ENCODE measurements around the gene PDE4D. TPM values are rescaled to one million over a fixed set of nuclear protein-coding genes. Genes with fewer than 3 reads are reported as not detected.
A peak's percentile ranks its signal among the peaks of the same experiment; 100 is the strongest.

PDE4D gene
- total RNA-seq, 1 experiment from 2014 or later: 11.6 TPM

DNA sequence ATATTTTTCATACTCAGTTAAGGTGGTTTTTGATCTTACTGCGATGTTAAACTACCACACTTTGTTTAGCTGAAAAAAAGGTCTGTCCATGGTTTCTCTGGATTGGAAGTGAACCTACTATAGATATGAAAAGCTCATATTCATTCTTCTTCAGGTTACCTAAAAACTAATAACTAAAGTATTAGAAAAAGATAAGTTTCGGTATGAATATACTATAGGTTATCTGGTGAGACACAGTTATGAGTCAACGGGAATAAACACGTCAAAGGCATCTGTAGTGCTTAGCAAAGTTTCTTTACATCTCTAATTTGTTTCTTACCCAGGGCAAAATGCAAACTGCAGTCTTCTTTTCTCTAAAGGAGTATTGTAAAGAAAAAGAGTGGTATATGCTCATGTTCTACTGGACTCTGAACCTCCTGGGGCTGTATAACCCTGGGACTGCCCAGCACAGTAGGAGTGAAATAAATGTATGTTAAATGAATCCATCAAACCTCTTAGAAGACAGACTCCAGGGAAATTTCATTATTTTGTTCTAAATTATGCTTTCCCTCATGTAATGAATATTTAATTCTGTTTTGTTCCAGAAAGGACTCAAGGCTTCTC is 521.9 kb downstream of the PDE4D start:
- no peak for DNase-seq
- H3K4me1 Mint-ChIP-seq (ENCODE audit: low read depth, unreplicated experiment): no peaks in the 10 kb centered on the region
- H3K4me3 Mint-ChIP-seq (ENCODE audit: low read depth, unreplicated experiment): no peak overlapping the region
- H3K27me3 Mint-ChIP-seq (ENCODE audit: unreplicated experiment): no peaks in the 10 kb centered on the region
- intact Hi-C loops (cut with micrococcal nuclease; ENCODE audit: unreplicated experiment): no loop called here
- H3K27ac Mint-ChIP-seq (ENCODE audit: unreplicated experiment): no peak overlapping the region
- peaks cover 9% of the 10 kb centered on the region for H3K9me3 Mint-ChIP-seq (ENCODE audit: low read depth, unreplicated experiment)
- H3K36me3 Mint-ChIP-seq (ENCODE audit: insufficient read depth, unreplicated experiment): no peaks in the 10 kb centered on the region
- BruUV-seq (replicated peaks): no TSS peak
- TF ChIP-seq CTCF (IDR thresholded peaks at IDR 0.05; ENCODE audit: unreplicated experiment): no peak
- CTCF ChIA-PET: interaction anchor here (0.6 to 1.6 kb wide), 3 partner anchors 35 to 196 kb away, joined by 3 to 4 read pairs (median 4); no protein-coding TSS in a partner anchor

GRCh38 chr5:59368951-59369350 is 524.6 kb downstream of the PDE4D start:
- H3K9me3 Mint-ChIP-seq (ENCODE audit: low read depth, unreplicated experiment): no peaks in the 10 kb centered on the region
- no peak for DNase-seq
- H3K4me1 Mint-ChIP-seq (ENCODE audit: low read depth, unreplicated experiment): no peaks in the 10 kb centered on the region
- BruUV-seq (replicated peaks): no TSS peak
- H3K36me3 Mint-ChIP-seq (ENCODE audit: insufficient read depth, unreplicated experiment): no peaks in the 10 kb centered on the region
- CTCF ChIA-PET: interaction anchor here (1.7 kb wide), 1 partner anchor 14 kb away, joined by 3 read pairs; no protein-coding TSS in a partner anchor
- no peaks in the 10 kb centered on the region for H3K27me3 Mint-ChIP-seq (ENCODE audit: unreplicated experiment)
- no peak overlapping the region for H3K4me3 Mint-ChIP-seq (ENCODE audit: low read depth, unreplicated experiment)
- TF ChIP-seq CTCF (IDR thresholded peaks at IDR 0.05; ENCODE audit: unreplicated experiment): no peak
- intact Hi-C loops (cut with micrococcal nuclease; ENCODE audit: unreplicated experiment): loop anchor here (1.0 kb wide), 1 partner anchor 151 kb away; no protein-coding TSS in a partner anchor
- H3K27ac Mint-ChIP-seq (ENCODE audit: unreplicated experiment): no peak overlapping the region

DNA sequence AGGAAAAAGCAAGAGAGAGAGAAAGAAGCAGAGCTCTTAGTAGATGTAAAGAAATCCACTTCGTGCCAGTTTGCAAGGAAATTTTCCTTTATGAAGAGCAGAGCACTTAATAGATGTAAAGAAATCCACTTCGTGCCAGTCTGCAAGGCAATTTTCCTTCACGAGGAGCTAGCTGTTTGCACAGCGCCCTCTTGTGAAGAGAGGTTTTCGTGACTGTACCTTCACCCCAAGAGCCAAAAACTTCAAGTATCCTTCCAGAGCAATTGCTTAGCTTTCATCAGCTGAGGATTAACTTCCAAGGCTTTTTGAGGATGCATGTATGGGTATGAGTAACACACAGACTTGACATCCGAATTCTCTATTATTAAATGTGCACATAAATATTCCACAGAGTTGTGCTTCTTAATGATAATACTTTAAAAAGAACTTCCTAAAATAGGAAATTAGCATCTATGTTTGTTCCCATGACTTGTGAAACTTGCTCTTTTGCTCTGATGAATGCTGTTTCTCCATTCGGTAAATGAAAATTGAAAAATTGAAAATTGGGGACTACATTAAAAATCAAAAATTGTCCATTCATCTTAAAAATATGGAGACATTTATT is 525.6 kb downstream of the PDE4D start:
- Mint-ChIP-seq H3K4me1 (ENCODE audit: low read depth, unreplicated experiment) (no peaks in the 10 kb centered on the region), H3K36me3 (ENCODE audit: insufficient read depth, unreplicated experiment) (no peaks in the 10 kb centered on the region), H3K4me3 (ENCODE audit: low read depth, unreplicated experiment) (no peak overlapping the region), H3K27me3 (ENCODE audit: unreplicated experiment) (no peaks in the 10 kb centered on the region), H3K9me3 (ENCODE audit: low read depth, unreplicated experiment) (no peaks in the 10 kb centered on the region), H3K27ac (ENCODE audit: unreplicated experiment) (no peak overlapping the region)
- BruUV-seq (replicated peaks): no TSS peak
- intact Hi-C loops (cut with micrococcal nuclease; ENCODE audit: unreplicated experiment): loop anchor here (1.0 kb wide), 2 partner anchors 150 to 180 kb away; no protein-coding TSS in a partner anchor
- peak; percentile 49 for DNase-seq
- peak; percentile 84 for TF ChIP-seq CTCF (IDR thresholded peaks at IDR 0.05; ENCODE audit: unreplicated experiment)
- CTCF ChIA-PET: interaction anchor here (0.6 to 1.1 kb wide), 7 partner anchors 8 to 179 kb away, joined by 3 to 16 read pairs (median 4); no protein-coding TSS in a partner anchor

GRCh38 chr5:59366784-59367183 is 526.7 kb downstream of the PDE4D start:
- H3K27ac Mint-ChIP-seq (ENCODE audit: unreplicated experiment): no peak overlapping the region
- CTCF ChIA-PET: interaction anchor here (0.6 to 0.7 kb wide), 2 partner anchors 95 to 130 kb away, joined by 3 to 7 read pairs; no protein-coding TSS in a partner anchor
- DNase-seq: no peak
- no peaks in the 10 kb centered on the region for H3K36me3 Mint-ChIP-seq (ENCODE audit: insufficient read depth, unreplicated experiment)
- no peak overlapping the region for H3K4me3 Mint-ChIP-seq (ENCODE audit: low read depth, unreplicated experiment)
- peaks cover 1% of the 10 kb centered on the region for H3K4me1 Mint-ChIP-seq (ENCODE audit: low read depth, unreplicated experiment)
- H3K27me3 Mint-ChIP-seq (ENCODE audit: unreplicated experiment): no peaks in the 10 kb centered on the region
- no peaks in the 10 kb centered on the region for H3K9me3 Mint-ChIP-seq (ENCODE audit: low read depth, unreplicated experiment)
- BruUV-seq (replicated peaks): no TSS peak
- no peak for TF ChIP-seq CTCF (IDR thresholded peaks at IDR 0.05; ENCODE audit: unreplicated experiment)
- intact Hi-C loops (cut with micrococcal nuclease; ENCODE audit: unreplicated experiment): loop anchor here (1.0 kb wide), 1 partner anchor 178 kb away; no protein-coding TSS in a partner anchor

All from Calu3 (cell line).